A549 (cell line): ENCODE data around the gene FNBP1L.

Experiments
- CBX8 ChIP-seq: fragments of 200-600 bp; sonication (generic); IDR thresholded peaks from 2 replicates; pipeline ENCODE4 v1.6.1; 2016
- CTCF ChIP-seq: fragments of >200 bp; sonication (Bioruptor Twin); formaldehyde crosslinking; IDR thresholded peaks from 3 replicates; pipeline ENCODE4 v1.5.1; 2016
- ELK1 ChIP-seq: fragments of 150-350 bp; IDR thresholded peaks from 2 replicates; pipeline ENCODE4 v1.6.1; 2014; ENCODE audit warnings: low read depth, mild to moderate bottlenecking, low read length
- EP300 ChIP-seq, 2 experiments: fragments of >200 bp; sonication (Bioruptor Twin); formaldehyde crosslinking; IDR thresholded peaks; 2 replicates in 1 of 2; 3 replicates in 1 of 2; pipeline ENCODE4 v1.6.1; 2016 to 2017
- JUN ChIP-seq, 2 experiments: fragments of >200 bp; sonication (Bioruptor Twin); formaldehyde crosslinking; IDR thresholded peaks; 2 replicates in 1 of 2; 3 replicates in 1 of 2; pipeline ENCODE4 v1.6.1; 2016 to 2017
- MAX ChIP-seq: IDR thresholded peaks from 2 replicates; pipeline ENCODE4 v1.6.1; 2012
- MAZ ChIP-seq: fragments of 150-350 bp; IDR thresholded peaks from 2 replicates; pipeline ENCODE4 v1.6.1; 2014; ENCODE audit warnings: antibody characterized with exemption, low read depth, low read length, borderline replicate concordance
- PHF8 ChIP-seq: fragments of 200-600 bp; sonication (generic); IDR thresholded peaks from 2 replicates; pipeline ENCODE4 v1.6.1; 2016; ENCODE audit warnings: low read depth, mild to moderate bottlenecking, antibody characterized with exemption, moderate library complexity, borderline replicate concordance
- POLR2A ChIP-seq: IDR thresholded peaks from 2 replicates; pipeline ENCODE4 v1.6.1; 2012; ENCODE audit warnings: mild to moderate bottlenecking, low read length
- RCOR1 ChIP-seq: fragments of 150-350 bp; IDR thresholded peaks from 2 replicates; pipeline ENCODE4 v1.6.1; 2014; ENCODE audit warnings: antibody characterized with exemption, low read length, low read depth
- REST ChIP-seq: fragments of 200-600 bp; sonication (generic); IDR thresholded peaks from 2 replicates; pipeline ENCODE4 v1.6.1; 2016; ENCODE audit warnings: antibody characterized with exemption, mild to moderate bottlenecking, moderate library complexity
- RFX5 ChIP-seq: fragments of 450-650 bp; IDR thresholded peaks from 2 replicates; pipeline ENCODE4 v1.7.1; 2014; ENCODE audit warnings: antibody characterized with exemption, mild to moderate bottlenecking, moderate library complexity

- TF ChIP-seq JUN (IDR thresholded peaks at IDR 0.05) (no peak), MAZ (no peak), MAX (no peak), RCOR1 (no peak), CBX8 (no peak), EP300 (IDR thresholded peaks at IDR 0.05) (no peak), POLR2A (no peak), CTCF (no peak), ELK1 (no peak), RFX5 (no peak), REST (no peak), PHF8 (no peak)
Observed at GRCh38 chr1:93488207-93488606, 40.3 kb downstream of the FNBP1L start.
